Lower lobe of right lung (tissue), 2 donors: ENCODE results near the gene PRMT6. TPM values are rescaled to one million over a fixed set of nuclear protein-coding genes. Genes with fewer than 3 reads are reported as not detected.
"Not testable (repeated sequence)": the region's sequence is repeated elsewhere in the genome, so short reads cannot be mapped to it uniquely, and the experiment has no call there.

ENCODE experiments used
- ATAC-seq, 2 donors: fragments of 200-7000 bp; cut with Tn5 transposase; one replicate each; pipeline ENCODE4 v1.9.1; 2020 to 2022; ENCODE audit warnings: mild to moderate bottlenecking in 2 of 2, moderate library complexity in 2 of 2
- DNase-seq: peaks from one replicate; pipeline ENCODE4 v3.0.0-alpha.2; 2020
- H3K27ac ChIP-seq: fragments of 200-600 bp; one replicate; pipeline ENCODE4 v1.8.0; 2022
- H3K27me3 ChIP-seq: fragments of 200-600 bp; one replicate; pipeline ENCODE4 v1.8.0; 2022; ENCODE audit warnings: low read depth
- H3K36me3 ChIP-seq: fragments of 200-600 bp; one replicate; pipeline ENCODE4 v1.8.0; 2022; ENCODE audit warnings: mild to moderate bottlenecking
- H3K4me1 ChIP-seq: fragments of 200-600 bp; one replicate; pipeline ENCODE4 v1.8.0; 2022
- H3K4me3 ChIP-seq: fragments of 200-600 bp; one replicate; pipeline ENCODE4 v1.8.0; 2022; ENCODE audit warnings: mild to moderate bottlenecking
- H3K9me3 ChIP-seq: fragments of 200-600 bp; one replicate; pipeline ENCODE4 v1.8.0; 2022
- intact Hi-C: fragments of 100-400 bp; cut with DNase I; formaldehyde crosslinking; loops from one replicate; pipeline ENCODE4 v1.11.0; 2022
- total RNA-seq: library from RNA; stranded (reverse); fragmentation: NEBNext Ultra II Directional; extraction: Animal tissue kit (Norgen Biotek cat#: 25700); gene quantifications from one replicate; pipeline ENCODE4 v1.2.1, GENCODE V29; 2021
- TF ChIP-seq, protein P1 (sequence below): fragments of 200-600 bp; IDR thresholded peaks from one replicate; pipeline ENCODE4 v1.8.0; 2022; ENCODE audit warnings: antibody characterized with exemption, mild to moderate bottlenecking
- donor health status: DM: no; HTN: yes; CAD: no; lungs with severe emphysema.

Gene PRMT6
- total RNA-seq, 1 donor from 2014 or later, result 11.4 TPM

DNA sequence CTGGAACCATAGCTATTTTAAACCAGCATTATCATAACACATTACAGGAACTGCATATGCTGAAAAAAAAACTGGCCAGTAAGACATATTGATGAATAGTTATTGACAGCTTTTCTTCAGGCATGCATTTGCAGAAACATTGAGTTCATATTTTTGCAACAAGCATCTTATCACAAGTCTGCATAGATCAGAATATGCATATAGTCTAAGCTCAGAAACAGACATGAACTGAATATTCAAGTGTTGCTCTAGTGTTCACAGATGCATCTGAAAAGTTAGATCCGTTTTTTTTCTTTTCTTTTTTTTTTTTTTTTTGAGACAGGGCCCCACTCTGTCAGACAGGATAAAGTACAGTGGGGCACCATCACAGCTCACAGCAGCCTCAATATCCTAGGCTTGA, 22.8 kb downstream of the PRMT6 start:
- TF ChIP-seq, protein P1, sequence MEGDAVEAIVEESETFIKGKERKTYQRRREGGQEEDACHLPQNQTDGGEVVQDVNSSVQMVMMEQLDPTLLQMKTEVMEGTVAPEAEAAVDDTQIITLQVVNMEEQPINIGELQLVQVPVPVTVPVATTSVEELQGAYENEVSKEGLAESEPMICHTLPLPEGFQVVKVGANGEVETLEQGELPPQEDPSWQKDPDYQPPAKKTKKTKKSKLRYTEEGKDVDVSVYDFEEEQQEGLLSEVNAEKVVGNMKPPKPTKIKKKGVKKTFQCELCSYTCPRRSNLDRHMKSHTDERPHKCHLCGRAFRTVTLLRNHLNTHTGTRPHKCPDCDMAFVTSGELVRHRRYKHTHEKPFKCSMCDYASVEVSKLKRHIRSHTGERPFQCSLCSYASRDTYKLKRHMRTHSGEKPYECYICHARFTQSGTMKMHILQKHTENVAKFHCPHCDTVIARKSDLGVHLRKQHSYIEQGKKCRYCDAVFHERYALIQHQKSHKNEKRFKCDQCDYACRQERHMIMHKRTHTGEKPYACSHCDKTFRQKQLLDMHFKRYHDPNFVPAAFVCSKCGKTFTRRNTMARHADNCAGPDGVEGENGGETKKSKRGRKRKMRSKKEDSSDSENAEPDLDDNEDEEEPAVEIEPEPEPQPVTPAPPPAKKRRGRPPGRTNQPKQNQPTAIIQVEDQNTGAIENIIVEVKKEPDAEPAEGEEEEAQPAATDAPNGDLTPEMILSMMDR, result no peak
- Histone ChIP-seq H3K4me3 (no peak overlapping the region), H3K9me3 (no peaks in the 10 kb centered on the region), H3K27me3 (no peaks in the 10 kb centered on the region), H3K27ac (no peak overlapping the region), H3K36me3 (no peaks in the 10 kb centered on the region), H3K4me1 (no peaks in the 10 kb centered on the region)
- no peak for ATAC-seq
- no peak for DNase-seq
- intact Hi-C loops, result no loop called here

GRCh38 chr1:107081102-107081501, 24.6 kb downstream of the PRMT6 start:
- H3K36me3 ChIP-seq, result no peaks in the 10 kb centered on the region
- intact Hi-C loops, result no loop called here
- no peak overlapping the region for H3K27ac ChIP-seq
- TF ChIP-seq, protein P1, result no peak
- H3K4me1 ChIP-seq, result no peaks in the 10 kb centered on the region
- H3K9me3 ChIP-seq, result peaks cover 6% of the 10 kb centered on the region
- no peak for DNase-seq
- no peaks in the 10 kb centered on the region for H3K27me3 ChIP-seq
- no peak overlapping the region for H3K4me3 ChIP-seq
- no peak for ATAC-seq

DNA sequence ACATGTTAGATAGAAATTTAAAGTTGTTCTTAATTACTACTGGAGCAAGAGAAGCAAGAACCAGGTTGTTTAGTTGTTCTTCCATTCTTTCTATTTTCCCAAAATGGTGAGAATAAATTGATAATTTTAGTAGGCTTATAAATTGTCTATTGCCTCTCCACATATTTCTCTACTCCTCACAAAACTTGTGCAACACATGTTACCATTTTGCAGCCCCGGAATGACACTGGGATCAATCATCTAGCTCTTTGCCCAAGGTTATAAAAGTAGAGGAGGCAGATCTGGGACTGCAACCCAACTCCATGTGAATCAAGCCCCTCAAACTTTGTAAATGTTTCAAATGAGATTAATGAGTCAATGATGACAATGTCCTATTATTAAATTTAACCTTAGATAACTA, 34.9 kb downstream of the PRMT6 start:
- Histone ChIP-seq H3K4me3 (no peak overlapping the region), H3K9me3 (no peaks in the 10 kb centered on the region), H3K4me1 (no peaks in the 10 kb centered on the region), H3K27me3 (no peaks in the 10 kb centered on the region), H3K27ac (no peak overlapping the region), H3K36me3 (no peaks in the 10 kb centered on the region)
- TF ChIP-seq, protein P1, result no peak
- DNase-seq (no peak), ATAC-seq (no peak)
- intact Hi-C loops, result no loop called here

DNA sequence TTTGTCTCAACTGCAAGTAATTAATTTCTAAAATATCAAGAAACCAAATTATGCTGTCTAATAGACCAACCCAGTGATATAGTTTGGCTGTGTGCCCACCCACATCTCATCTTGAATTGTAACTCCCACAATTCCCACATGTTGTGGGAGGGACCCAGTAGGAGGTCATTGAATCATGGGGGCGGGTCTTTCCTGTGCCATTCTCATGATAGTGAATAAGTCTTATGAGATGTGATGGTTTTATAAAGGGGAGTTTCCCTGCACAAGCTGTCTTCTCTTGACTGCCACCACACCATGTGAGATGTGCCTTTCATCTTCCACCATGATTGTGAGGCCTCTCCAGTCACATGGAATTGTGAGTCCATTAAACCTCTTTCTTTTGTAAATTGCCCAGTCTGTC, 36.9 kb downstream of the PRMT6 start:
- not testable (repeated sequence) for H3K4me3 ChIP-seq, ATAC-seq, H3K27ac ChIP-seq

DNA sequence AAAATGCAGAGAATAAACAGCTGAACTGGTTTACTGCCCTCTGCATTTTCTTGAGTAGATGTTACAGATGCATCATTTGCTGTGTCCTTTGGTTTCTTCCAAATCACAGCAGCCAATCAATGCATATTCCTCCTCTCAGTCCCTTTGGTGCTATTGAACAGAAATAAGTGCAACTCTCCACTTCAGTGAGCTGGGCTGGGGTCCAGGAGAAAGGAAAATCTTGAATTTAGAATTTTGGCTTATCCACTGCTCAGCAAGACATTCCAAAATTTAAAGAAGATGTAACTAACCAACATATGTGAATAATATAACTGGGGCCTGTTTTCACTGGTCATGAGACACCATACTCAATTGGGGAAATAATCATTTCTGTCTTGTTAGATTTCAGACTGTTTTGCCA, 39.2 kb downstream of the PRMT6 start:
- DNase-seq, result no peak
- no peaks in the 10 kb centered on the region for H3K36me3 ChIP-seq
- no peaks in the 10 kb centered on the region for H3K9me3 ChIP-seq
- H3K4me1 ChIP-seq, result no peaks in the 10 kb centered on the region
- H3K4me3 ChIP-seq, result no peak overlapping the region
- H3K27me3 ChIP-seq, result no peaks in the 10 kb centered on the region
- ATAC-seq, result no peak
- intact Hi-C loops, result no loop called here
- TF ChIP-seq, protein P1, result no peak
- H3K27ac ChIP-seq, result no peak overlapping the region

More for the DNA sequence above, 36.9 kb downstream of the PRMT6 start:
- H3K4me1 ChIP-seq, H3K36me3 ChIP-seq, H3K27me3 ChIP-seq, H3K9me3 ChIP-seq, intact Hi-C loops, DNase-seq: not testable (repeated sequence)

GRCh38 chr1:107096690-107097089, 40.2 kb downstream of the PRMT6 start:
- no peaks in the 10 kb centered on the region for H3K4me1 ChIP-seq
- no peaks in the 10 kb centered on the region for H3K36me3 ChIP-seq
- TF ChIP-seq, protein P1, result no peak
- H3K27ac ChIP-seq, result no peak overlapping the region
- intact Hi-C loops, result no loop called here
- H3K4me3 ChIP-seq, result no peak overlapping the region
- ATAC-seq, result no peak
- DNase-seq, result no peak
- H3K27me3 ChIP-seq, result no peaks in the 10 kb centered on the region
- no peaks in the 10 kb centered on the region for H3K9me3 ChIP-seq
